GM21360 (cell line): ENCODE results near the gene CCR7.

Experiments
- ATAC-seq: cut with Tn5 transposase; IDR thresholded peaks from one replicate; pipeline ENCODE4 v1.9.1; 2021; ENCODE audit warnings: mild to moderate bottlenecking, moderate library complexity; ENCODE audit not compliant: unreplicated experiment

Gene CCR7

DNA sequence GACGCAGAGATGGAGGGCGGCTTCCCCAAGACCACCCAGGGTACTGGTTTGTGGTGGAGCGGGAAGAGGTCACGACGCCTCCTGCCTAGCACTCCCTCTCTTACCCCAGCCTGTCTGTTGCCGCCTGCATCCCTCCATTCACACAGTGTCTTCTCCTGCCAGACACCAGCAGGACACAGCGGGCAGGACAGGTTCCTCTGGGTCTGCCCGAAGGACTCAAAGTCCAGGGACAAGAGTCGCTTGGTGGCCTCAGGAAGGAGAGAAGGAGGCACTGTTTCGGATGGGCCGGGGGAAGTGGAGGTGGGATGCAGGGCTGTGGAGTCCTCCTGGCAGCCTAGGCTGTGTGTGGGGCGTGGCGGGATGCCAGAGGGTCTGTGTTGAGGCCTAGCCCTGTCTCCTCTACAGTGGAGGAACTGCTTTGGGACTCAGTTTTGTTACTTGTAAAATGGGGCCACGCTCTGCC is 44.2 kb downstream of the CCR7 start:
- no peak for ATAC-seq

DNA sequence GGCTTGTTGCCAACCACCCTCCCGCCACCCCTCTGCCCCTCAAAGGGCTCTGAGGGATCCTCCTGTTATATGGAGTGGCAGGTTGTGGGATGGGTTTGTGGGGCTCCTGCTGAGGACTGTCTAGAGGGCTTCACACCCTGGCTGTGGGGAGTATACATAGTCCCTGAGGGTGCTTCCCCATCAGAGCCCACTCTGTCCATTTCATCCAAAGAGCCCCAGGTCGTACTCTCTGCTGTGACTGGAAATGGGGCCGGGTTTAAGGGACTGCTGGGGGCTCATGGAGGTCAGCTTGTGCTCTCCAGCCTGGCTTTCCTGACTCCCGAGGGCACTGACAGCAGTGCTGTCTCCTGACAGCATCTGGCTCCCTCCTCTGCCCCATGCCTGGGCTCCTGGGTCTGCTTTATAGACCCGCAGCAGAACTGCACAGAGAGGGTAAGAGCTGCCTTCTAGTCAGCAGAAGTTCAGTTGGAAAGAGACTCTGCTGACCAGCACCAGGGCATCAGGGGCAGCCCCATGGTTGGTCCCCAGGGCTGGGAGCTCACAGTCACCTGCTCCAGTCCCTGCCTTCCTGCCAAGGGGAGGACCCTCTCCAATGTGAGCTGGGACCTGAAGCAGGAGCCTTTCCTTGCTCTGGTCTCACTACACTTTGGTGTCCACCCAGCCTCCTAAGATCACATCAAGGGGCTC is 46.0 kb downstream of the CCR7 start:
- ATAC-seq: no peak

DNA sequence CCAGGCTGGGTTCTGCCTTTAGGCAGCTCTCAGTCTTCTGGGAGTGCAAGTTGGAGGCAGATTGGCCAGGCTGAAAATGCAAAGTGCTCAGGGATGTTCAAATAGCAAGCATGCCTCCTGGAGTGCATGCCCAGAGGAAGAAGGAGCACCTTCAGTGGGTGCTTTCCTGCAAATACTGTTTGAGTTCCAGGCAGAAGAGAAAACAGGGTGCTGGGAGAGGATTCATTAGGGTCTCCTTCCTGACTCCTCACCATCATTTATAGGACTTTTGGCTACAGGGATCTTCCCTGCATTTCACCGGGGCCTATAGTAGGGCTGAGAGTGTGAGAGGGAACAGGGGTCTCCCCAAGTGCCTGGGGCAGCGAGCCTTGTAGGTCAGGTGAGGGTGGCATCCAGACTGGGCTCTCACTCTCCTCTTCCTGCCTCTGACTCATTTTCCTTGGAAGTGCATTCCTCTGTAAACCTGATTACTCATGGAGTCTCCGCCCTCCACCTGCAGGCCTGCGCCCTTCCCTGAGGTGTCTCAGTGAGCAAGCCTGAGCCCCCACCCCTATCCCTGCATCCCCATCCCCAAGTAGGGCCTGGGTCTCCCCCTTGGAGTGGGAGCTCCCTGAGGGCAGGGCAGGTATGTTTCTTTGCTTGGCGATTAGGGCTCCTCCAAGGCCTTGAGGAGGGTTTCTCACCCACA is 46.7 kb downstream of the CCR7 start:
- ATAC-seq: no peak

DNA sequence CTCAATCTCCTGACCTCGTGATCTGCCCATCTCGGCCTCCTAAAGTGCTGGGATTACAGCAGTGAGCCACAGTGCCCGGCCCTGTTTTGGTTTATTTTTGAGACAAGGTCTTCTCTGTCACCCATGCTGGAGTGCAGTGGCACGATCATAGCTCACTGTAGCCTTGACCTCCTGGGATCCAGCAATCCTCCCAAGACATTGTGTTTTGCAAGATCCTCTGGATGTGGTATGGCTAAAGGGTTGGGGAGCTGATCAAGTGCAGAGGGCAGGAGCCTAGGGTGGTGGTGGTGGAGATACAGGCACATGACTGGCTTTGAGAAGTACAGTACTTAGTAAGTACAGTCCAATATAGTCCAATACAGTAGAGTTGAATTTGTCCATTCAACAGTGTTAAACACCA is 47.3 kb downstream of the CCR7 start:
- no peak for ATAC-seq

DNA sequence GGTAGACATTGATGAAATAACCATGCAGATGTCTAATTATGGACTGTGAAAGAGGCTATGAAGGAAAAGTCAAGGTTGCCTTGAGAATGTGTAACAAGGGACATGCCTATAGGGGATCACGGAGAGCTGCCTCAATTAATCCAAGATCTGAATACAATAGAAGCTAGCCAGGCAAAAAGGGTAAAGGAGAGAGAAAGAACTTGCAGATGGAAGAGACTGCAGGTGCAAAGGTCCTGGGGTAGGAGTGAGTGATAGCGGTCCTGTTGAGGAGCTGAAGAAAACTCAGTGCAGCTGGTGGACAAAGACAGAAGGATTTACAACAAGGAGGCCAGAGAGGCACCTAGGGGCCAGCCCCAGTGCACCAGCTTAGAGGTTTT is 48.0 kb downstream of the CCR7 start:
- ATAC-seq: no peak

DNA sequence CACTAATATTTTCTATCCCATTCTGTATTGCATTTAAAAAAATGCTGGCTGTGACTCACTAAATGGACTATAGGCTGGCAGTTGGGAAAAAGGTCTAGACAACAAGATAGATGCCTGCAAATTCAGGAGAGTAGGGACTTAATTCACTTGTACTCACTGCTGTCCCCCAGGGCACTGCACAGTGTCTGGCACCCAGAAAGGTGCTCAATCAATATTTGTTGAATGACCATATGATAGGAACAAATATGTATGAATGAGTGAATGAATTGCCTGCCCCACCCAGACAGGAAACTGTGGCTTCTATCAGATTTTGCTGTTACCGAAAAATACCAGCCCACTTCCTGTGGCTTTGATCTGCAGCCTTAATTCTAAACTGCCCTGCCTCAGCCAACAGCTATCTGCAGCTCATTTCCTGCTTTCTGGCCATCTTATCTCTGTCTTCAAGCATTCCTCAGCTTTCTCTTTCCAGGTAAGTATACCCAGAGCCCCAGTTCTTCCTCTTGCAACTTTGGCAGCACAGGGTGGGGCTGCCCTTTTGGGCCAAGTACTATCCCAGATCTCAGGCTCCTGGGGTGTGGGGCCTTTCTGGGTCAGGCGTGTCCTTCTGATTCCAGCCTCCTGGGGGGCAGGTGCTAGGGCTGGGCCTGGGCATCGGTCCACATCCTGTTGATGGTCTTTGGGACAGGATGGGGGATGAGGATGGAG is 48.5 kb downstream of the CCR7 start:
- ATAC-seq: no peak

DNA sequence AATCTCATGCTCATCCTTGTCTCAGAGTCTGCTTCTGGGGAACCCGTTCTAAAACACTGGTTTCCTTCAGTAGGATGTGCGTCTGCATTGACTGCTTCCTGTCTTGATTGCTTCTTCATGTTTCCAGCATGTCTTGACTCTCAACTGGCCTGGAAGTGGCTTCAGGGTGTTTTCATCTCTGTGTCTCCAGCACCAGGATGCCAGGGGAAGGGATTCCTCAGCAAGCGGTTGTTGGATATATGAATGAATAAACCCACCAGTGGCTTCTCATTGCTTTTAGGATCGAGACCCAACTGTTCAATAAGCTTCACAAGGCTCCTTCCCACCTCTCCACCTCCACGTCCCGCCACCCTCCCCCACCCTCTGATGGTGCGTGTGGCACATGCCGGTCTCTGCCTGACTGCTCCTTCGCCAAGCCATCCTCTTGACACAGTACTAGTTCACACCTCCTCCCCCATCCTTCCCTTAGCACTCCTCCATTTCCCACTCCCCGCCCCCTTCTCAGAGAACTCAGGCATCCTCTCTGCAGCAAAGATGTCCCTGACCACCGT is 49.7 kb downstream of the CCR7 start:
- no peak for ATAC-seq

DNA sequence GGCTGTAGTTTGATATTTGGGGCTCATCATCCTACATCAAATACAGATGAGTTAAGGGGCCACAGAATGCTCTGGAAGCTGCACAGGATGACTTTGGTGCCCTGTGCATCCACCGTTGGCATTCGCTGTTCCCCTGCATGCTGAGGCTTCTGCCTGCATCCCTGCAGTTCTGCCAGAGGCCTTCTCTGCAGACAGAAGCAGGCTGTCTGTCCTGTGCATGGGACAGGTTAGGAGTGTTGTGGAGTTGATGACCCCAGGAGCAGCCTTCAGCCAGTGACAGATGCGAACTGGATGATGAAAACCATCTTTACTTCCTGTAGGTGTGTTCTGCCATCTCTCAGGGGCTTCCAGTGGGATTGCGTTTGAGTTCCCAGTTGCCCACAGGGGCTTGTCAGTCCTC is 50.3 kb downstream of the CCR7 start:
- ATAC-seq: no peak

DNA sequence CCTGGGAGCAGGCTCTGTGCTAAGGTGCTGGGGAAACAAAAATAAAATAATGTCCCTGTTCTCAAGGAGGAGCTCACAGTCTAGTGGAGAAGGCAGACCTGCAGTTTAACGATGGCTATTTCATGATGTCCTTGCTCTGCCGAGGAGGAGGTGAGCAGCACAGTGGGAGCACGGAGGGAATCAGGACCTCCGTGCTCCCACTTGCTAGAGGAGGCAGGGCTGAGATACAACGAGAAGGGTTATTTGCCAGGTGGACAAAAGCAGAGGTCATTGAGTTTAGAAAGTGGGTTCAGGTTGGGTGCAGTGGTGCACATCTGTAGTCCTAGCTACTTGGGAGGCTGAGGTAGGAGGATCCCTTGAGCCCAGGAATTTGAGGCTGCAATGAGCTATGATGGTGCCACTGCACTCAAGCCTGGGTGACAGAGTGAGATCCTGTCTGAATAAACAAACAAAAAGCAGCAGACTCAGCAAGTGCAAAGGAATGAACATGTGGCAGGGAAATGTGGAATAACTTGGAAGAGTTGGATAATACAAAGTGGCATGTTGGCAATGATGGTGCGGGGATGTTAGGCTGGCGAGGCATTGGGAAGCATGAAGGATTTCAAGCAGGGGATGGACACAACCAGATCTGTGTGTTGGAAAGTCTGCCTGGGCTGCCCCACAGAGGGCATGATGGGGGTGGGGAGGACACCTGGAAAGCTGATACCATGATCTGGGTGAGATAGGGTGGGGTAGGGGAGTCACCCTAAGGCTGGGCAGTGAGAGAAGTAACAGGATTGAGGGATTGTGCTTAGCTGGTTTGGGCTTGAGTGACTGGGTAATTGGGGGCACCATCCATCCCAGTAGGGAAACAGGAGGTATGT is 51.0 kb downstream of the CCR7 start:
- ATAC-seq: no peak

DNA sequence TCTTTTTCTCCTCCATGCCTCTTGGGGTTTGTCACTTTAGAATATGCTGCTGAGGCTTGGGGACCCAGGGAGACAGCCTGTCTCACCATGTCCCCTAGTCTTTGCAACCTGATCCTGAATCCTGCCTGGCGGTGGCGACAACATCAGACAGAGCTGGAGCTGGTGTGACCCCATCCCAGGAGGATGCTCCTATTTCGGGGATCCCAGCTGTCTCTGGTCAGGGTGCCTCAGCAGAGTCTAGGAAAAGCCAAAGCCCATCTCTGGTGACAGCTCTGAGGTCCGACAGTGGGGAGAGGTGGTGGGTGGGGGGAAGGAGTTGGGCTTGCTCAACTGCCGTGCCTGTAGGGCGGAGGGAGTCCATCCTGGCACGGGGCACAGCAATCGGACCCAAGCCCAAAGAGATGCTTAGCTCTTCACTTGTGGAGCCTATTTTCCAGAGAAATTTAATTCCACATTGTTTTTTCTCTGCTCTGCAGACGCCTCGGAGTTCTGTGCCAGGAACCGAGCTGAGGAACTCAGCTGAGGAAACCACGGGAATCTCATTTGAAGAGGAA is 53.5 kb downstream of the CCR7 start:
- no peak for ATAC-seq

DNA sequence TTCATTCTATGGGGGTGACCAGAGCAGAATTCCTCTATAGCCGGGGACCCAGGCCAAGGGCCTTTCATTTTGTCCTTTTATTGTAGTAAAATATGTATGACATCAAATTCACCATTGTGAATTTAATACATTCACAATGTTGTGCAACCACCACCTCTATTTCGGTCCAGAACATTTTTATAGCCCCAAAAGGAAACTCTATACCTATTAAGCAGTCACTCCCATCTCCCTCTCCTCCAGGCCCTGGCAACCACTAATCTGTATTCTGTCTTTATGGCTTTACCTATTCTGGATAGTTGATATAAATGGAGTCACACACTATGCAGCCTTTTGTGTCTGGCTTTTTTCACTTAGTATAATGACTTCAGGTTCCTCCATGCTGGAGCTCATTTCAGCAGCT is 54.1 kb downstream of the CCR7 start:
- ATAC-seq: no peak

DNA sequence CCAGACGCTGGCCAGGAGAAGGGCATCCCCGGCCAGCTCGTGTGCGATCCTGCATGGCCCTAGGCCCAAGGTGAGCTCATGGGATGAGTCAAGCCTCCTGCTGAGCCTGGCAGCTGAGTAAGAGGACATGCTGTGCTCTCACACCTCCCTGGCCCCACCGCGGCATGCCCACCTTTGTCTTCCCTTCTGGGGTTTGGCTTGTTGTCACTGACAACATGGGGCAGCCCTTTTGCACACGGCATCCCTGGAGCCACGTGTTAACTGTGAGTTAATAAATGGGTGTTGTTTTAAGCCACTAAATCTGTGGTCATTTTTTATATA is 55.0 kb downstream of the CCR7 start:
- ATAC-seq: no peak

DNA sequence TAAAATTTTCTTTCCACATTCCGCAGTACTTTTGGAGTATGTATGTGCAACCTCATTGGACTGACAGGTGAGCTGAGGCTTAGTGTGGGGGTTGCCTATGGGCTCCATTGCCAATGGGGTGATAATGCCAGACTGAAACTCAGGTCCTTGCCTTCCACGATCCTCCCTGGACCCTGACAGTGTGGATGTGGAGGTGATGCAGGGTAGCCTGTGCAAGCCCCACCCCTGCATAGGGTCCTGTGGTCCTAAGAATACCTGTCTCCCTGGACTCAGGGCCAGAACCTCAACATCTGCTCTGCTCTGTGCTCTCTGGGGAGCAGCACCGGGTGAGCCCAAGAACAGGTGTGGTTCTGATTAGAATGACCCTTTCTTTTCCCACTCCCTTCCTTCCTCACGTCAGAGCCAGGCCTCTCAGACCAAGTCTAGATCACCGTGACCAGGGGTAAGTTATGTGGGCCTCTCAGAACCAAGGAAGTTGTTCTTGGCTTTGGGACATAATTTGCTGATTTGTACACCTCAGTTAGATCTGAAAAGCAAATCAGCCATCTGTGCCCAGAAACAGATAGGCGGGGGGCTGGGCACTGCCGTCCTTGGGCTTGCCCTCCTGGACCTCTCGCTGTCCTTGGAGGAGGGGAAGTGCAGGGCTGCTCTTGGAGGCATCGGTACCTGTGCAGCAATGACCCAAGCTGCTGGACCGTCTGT is 55.5 kb downstream of the CCR7 start:
- no peak for ATAC-seq

DNA sequence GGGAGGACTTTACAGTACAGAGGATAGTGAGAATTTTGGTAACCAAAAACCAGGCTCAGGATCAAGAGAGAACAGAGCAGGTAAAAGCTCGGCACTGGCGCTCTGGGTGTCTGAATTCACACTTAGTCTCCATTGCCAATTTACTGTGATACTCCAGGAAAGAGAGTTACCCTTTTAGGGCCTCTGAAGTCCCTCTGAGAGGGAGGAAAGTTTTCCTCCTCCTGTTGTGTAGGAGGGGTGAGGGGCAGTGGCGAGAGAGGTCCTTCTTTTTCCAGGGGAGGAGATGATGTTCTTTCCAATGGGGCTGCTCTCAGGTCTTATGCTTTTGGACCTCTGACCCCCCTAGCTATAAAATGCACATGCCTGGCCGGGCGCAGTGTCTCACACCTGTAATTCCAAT is 58.5 kb downstream of the CCR7 start:
- no peak for ATAC-seq
